ENCODE data around the gene RDH11.

RDH11 gene

GRCh38 chr14:67694791-67695393, 672 bp downstream of the RDH11 start:
- TF ChIP-seq SIN3A (IDR thresholded peaks at IDR 0.05; ENCODE audit: borderline replicate concordance, insufficient read depth, low read length) (no peak; the same call in 1 of the 2 replicates), TAF1 (IDR thresholded peaks at IDR 0.05; ENCODE audit: borderline replicate concordance, insufficient read depth, low read length) (peak; percentile 51; the same call in 1 of the 2 replicates), REST (IDR thresholded peaks at IDR 0.05; ENCODE audit: insufficient read depth in 1 of 2, low read depth in 2 of 2, low read length in 2 of 2) (no peak), FOXP2 (optimal IDR thresholded peaks at IDR 0.05; ENCODE audit: borderline replicate concordance, extremely low read depth, extremely low read length, insufficient read depth) (no peak), POLR2AphosphoS5 (IDR thresholded peaks at IDR 0.05; ENCODE audit: low read depth, low read length) (peak; percentile 62)

GRCh38 chr14:67690011-67690410, 5.6 kb downstream of the RDH11 start:
- TF ChIP-seq SIN3A (IDR thresholded peaks at IDR 0.05; ENCODE audit: borderline replicate concordance, insufficient read depth, low read length) = no peak
- no peak for TF ChIP-seq FOXP2 (optimal IDR thresholded peaks at IDR 0.05; ENCODE audit: borderline replicate concordance, extremely low read depth, extremely low read length, insufficient read depth)
- TF ChIP-seq TAF1 (IDR thresholded peaks at IDR 0.05; ENCODE audit: borderline replicate concordance, insufficient read depth, low read length) = no peak
- TF ChIP-seq POLR2AphosphoS5 (IDR thresholded peaks at IDR 0.05; ENCODE audit: low read depth, low read length) = no peak
- no peak for TF ChIP-seq REST (IDR thresholded peaks at IDR 0.05; ENCODE audit: insufficient read depth in 1 of 2, low read depth in 2 of 2, low read length in 2 of 2)

GRCh38 chr14:67683842-67684241, 11.7 kb downstream of the RDH11 start:
- TF ChIP-seq POLR2AphosphoS5 (IDR thresholded peaks at IDR 0.05; ENCODE audit: low read depth, low read length) = no peak
- TF ChIP-seq FOXP2 (optimal IDR thresholded peaks at IDR 0.05; ENCODE audit: borderline replicate concordance, extremely low read depth, extremely low read length, insufficient read depth) = no peak
- TF ChIP-seq REST (IDR thresholded peaks at IDR 0.05; ENCODE audit: insufficient read depth in 1 of 2, low read depth in 2 of 2, low read length in 2 of 2) = no peak

GRCh38 chr14:67680941-67681340, 14.6 kb downstream of the RDH11 start:
- TF ChIP-seq TAF1 (IDR thresholded peaks at IDR 0.05; ENCODE audit: borderline replicate concordance, insufficient read depth, low read length) (no peak), POLR2AphosphoS5 (IDR thresholded peaks at IDR 0.05; ENCODE audit: low read depth, low read length) (no peak), REST (IDR thresholded peaks at IDR 0.05; ENCODE audit: insufficient read depth in 1 of 2, low read depth in 2 of 2, low read length in 2 of 2) (no peak), FOXP2 (optimal IDR thresholded peaks at IDR 0.05; ENCODE audit: borderline replicate concordance, extremely low read depth, extremely low read length, insufficient read depth) (no peak), SIN3A (IDR thresholded peaks at IDR 0.05; ENCODE audit: borderline replicate concordance, insufficient read depth, low read length) (no peak)
